Esophagus muscularis mucosa (tissue), 4 donors: ENCODE results near the gene SH3GLB2. TPM values are rescaled to one million over a fixed set of nuclear protein-coding genes. Genes with fewer than 3 reads are reported as not detected.

Experiments
- DNase-seq: peaks from one replicate; pipeline ENCODE4 v3.0.0-alpha.2; 2017; ENCODE audit errors: extremely low spot score
- H3K27ac ChIP-seq, 4 donors: fragments of 200-600 bp; sonication (generic); replicated peaks in 1 of 4; 1 replicate in 3 of 4; 2 replicates in 1 of 4; pipeline ENCODE4 v1.5.1; 2016 to 2019; ENCODE audit warnings: mild to moderate bottlenecking in 1 of 4
- H3K27me3 ChIP-seq, 4 donors: fragments of 200-600 bp; sonication (generic); one replicate each; pipeline versions ENCODE4 v1.5.1 to v1.6.0; 2016 to 2019
- H3K36me3 ChIP-seq, 4 donors: fragments of 200-600 bp; sonication (generic); one replicate each; pipeline ENCODE4 v1.5.1; 2016 to 2019
- H3K4me1 ChIP-seq, 4 donors: fragments of 200-600 bp; sonication (generic); one replicate each; pipeline ENCODE4 v1.5.1; 2016 to 2019
- H3K4me3 ChIP-seq, 4 donors: fragments of 200-600 bp; sonication (generic); 1 replicate in 2 of 4; 2 replicates in 2 of 4; pipeline ENCODE4 v1.5.1; 2016 to 2019; ENCODE audit warnings: mild to moderate bottlenecking in 4 of 4, moderate library complexity in 1 of 4
- H3K9me3 ChIP-seq, 4 donors: fragments of 200-600 bp; sonication (generic); 1 replicate in 3 of 4; 2 replicates in 1 of 4; pipeline ENCODE4 v1.5.1; 2016 to 2019
- EP300 ChIP-seq: sonication (generic); formaldehyde crosslinking; IDR thresholded peaks from one replicate; pipeline ENCODE4 v1.6.1; 2017; ENCODE audit warnings: antibody characterized with exemption
- POLR2A ChIP-seq: fragments of 450-650 bp; IDR thresholded peaks from one replicate; pipeline ENCODE4 v1.6.1; 2017; ENCODE audit warnings: antibody characterized with exemption, moderate library complexity, mild to moderate bottlenecking, low read depth
- POLR2AphosphoS5 ChIP-seq, 2 donors: sonication (generic); formaldehyde crosslinking; IDR thresholded peaks; one replicate each; pipeline ENCODE4 v1.6.1; 2017; ENCODE audit warnings: antibody characterized with exemption in 2 of 2
- WGBS: methylation state at CpG from one replicate; pipeline ENCODE4 v1.1.5; 2018; 5-methylcytosine and 5-hydroxymethylcytosine counted together
- intact Hi-C: fragments of 100-400 bp; cut with DNase I; formaldehyde crosslinking; loops from one replicate; pipeline ENCODE4 v1.15.1; 2023
- total RNA-seq, 4 donors: library from RNA; depleted of rRNA; stranded (reverse); fragments of >200 nt; gene quantifications; one replicate each; pipeline versions ENCODE4 v1.1.0 to v1.2.1, GENCODE V29; 2016
- TF ChIP-seq, protein P1 (sequence below), 3 experiments: fragments of 200-600 bp in 2 of 3; fragments of 450-650 bp in 1 of 3; sonication (generic) in 2 of 3; IDR thresholded peaks; one replicate each; pipeline ENCODE4 v1.5.1; 2017 to 2019; ENCODE audit warnings: antibody characterized with exemption in 3 of 3, mild to moderate bottlenecking in 2 of 3, moderate library complexity in 1 of 3

SH3GLB2 gene
- 10 to 100 TPM; 71.6 to 92.3 (median 88.5) TPM for total RNA-seq

- Histone ChIP-seq H3K36me3 (no peaks in the 10 kb centered on the region), H3K4me1 (peaks cover 22 to 41% (median 38%) of the 10 kb centered on the region in 4 donors), H3K27me3 (no peaks in the 10 kb centered on the region), H3K27ac (peak within 1 kb of the TSS; percentile 78 to 82 (median 80)), H3K4me3 (peak within 1 kb of the TSS; percentile 80 to 95 (median 88)), H3K9me3 (no peaks in the 10 kb centered on the region)
- peak; percentile 98 for DNase-seq
- WGBS: 3% methylated on average over 18 of the region's 60 CpGs
- TF ChIP-seq POLR2AphosphoS5 (IDR thresholded peaks at IDR 0.05) (peak; percentile 14 to 61), POLR2A (no peak), EP300 (no peak)
- TF ChIP-seq, protein P1, sequence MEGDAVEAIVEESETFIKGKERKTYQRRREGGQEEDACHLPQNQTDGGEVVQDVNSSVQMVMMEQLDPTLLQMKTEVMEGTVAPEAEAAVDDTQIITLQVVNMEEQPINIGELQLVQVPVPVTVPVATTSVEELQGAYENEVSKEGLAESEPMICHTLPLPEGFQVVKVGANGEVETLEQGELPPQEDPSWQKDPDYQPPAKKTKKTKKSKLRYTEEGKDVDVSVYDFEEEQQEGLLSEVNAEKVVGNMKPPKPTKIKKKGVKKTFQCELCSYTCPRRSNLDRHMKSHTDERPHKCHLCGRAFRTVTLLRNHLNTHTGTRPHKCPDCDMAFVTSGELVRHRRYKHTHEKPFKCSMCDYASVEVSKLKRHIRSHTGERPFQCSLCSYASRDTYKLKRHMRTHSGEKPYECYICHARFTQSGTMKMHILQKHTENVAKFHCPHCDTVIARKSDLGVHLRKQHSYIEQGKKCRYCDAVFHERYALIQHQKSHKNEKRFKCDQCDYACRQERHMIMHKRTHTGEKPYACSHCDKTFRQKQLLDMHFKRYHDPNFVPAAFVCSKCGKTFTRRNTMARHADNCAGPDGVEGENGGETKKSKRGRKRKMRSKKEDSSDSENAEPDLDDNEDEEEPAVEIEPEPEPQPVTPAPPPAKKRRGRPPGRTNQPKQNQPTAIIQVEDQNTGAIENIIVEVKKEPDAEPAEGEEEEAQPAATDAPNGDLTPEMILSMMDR (IDR thresholded peaks at IDR 0.05): peak; percentile 90 to 93 (median 92)
- intact Hi-C loops: no loop called here
Observed at GRCh38 chr9:129028192-129028966, at the start of gene SH3GLB2. Gene SH3GLB2 (minus strand): TSS chr9:129028331. CDS start chr9:129028154, 177 bp downstream.

DNA sequence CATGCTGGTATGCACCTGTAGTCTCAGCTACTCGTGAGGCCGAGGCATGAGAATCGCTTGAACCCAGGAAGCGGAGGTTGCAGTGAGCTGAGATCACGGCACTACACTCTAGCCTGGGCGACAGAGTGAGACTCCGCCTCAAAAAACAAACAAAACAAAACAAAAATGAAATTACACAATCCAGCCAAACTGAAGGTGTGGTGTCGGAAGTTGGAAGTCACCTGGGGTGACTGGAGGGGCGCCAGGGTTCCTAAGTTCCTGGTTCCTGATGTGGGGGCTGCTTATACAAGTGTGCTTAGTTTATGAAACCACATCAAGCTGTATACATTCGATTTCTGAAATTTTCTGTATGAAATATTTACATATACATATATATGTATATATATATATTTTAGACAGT, 49.1 kb upstream of the SH3GLB2 start:
- no peak overlapping the region for H3K4me3 ChIP-seq
- intact Hi-C loops: loop anchor here (5.0 kb wide), 1 partner anchor 40 kb away; the partner anchor contains the start of gene MIGA2
- no peaks in the 10 kb centered on the region for H3K36me3 ChIP-seq
- no peak for TF ChIP-seq EP300
- TF ChIP-seq, protein P1 (IDR thresholded peaks at IDR 0.05): no peak
- TF ChIP-seq POLR2A: no peak
- no peak for TF ChIP-seq POLR2AphosphoS5 (IDR thresholded peaks at IDR 0.05)
- no peak overlapping the region for H3K27ac ChIP-seq
- H3K4me1 ChIP-seq: peaks cover 8 to 18% (median 18%) of the 10 kb centered on the region in 4 donors
- no peaks in the 10 kb centered on the region for H3K9me3 ChIP-seq
- H3K27me3 ChIP-seq: no peaks in the 10 kb centered on the region
- no peak for DNase-seq
- 91% methylated on average over 10 of the region's 10 CpGs for WGBS

- intact Hi-C loops: loop anchor here (5.0 kb wide), 1 partner anchor 39 kb away; the partner anchor contains the start of gene MIGA2
Observed at GRCh38 chr9:129076640-129077037, 48.5 kb upstream of the SH3GLB2 start.

GRCh38 chr9:129075996-129076639, 48.0 kb upstream of the SH3GLB2 start:
- Histone ChIP-seq H3K36me3 (peaks cover 0 to 6% (median 4%) of the 10 kb centered on the region in 4 donors), H3K27me3 (no peaks in the 10 kb centered on the region), H3K27ac (no peak overlapping the region), H3K4me1 (peaks cover 0 to 9% (median 8%) of the 10 kb centered on the region in 4 donors), H3K4me3 (no peak overlapping the region), H3K9me3 (no peaks in the 10 kb centered on the region)
- 85% methylated on average over 12 of the region's 16 CpGs for WGBS
- DNase-seq: no peak
- TF ChIP-seq POLR2A: no peak
- TF ChIP-seq, protein P1 (IDR thresholded peaks at IDR 0.05): no peak
- no peak for TF ChIP-seq EP300
- no peak for TF ChIP-seq POLR2AphosphoS5 (IDR thresholded peaks at IDR 0.05)
- intact Hi-C loops: loop anchor here (5.0 kb wide), 1 partner anchor 39 kb away; the partner anchor contains the start of gene MIGA2

More at GRCh38 chr9:129076640-129077037, 48.5 kb upstream of the SH3GLB2 start:
- H3K27me3 ChIP-seq: no peaks in the 10 kb centered on the region
- H3K9me3 ChIP-seq: no peaks in the 10 kb centered on the region
- H3K27ac ChIP-seq: no peak overlapping the region
- WGBS: 94% methylated on average over 9 of the region's 11 CpGs
- H3K36me3 ChIP-seq: peaks cover 0 to 2% (median 1%) of the 10 kb centered on the region in 4 donors
- no peak overlapping the region for H3K4me3 ChIP-seq
- TF ChIP-seq, protein P1 (IDR thresholded peaks at IDR 0.05): no peak
- TF ChIP-seq EP300 (no peak), POLR2A (no peak), POLR2AphosphoS5 (IDR thresholded peaks at IDR 0.05) (no peak)
- peaks cover 2 to 12% (median 12%) of the 10 kb centered on the region in 4 donors for H3K4me1 ChIP-seq
- no peak for DNase-seq
